HepG2 (cell line): ENCODE measurements around the gene ZNF284. TPM values are rescaled to one million over a fixed set of nuclear protein-coding genes. Genes with fewer than 3 reads are reported as not detected.

ENCODE experiments used
- E2F1 ChIP-seq: sonication (generic); formaldehyde crosslinking; IDR thresholded peaks from 2 replicates; pipeline ENCODE4 v1.5.0; 2020; ENCODE audit warnings: missing genetic modification reagents
- FOXA1 ChIP-seq, 2 experiments: fragments of 450-650 bp in 1 of 2; sonication (generic) in 1 of 2; formaldehyde crosslinking in 1 of 2; IDR thresholded peaks; 2 replicates each; pipeline versions ENCODE4 v1.4.0 to v1.6.1; 2016 to 2020; ENCODE audit warnings: missing genetic modification reagents in 1 of 2
- HOXA3 ChIP-seq: sonication (generic); formaldehyde crosslinking; IDR thresholded peaks from 2 replicates; pipeline ENCODE4 v1.5.0; 2020; ENCODE audit warnings: missing genetic modification reagents
- MLLT10 ChIP-seq: sonication (generic); formaldehyde crosslinking; IDR thresholded peaks from 2 replicates; pipeline ENCODE4 v1.4.0; 2020; ENCODE audit warnings: missing genetic modification reagents
- NONO ChIP-seq, 2 experiments: fragments of 450-650 bp in 1 of 2; sonication (generic) in 1 of 2; formaldehyde crosslinking in 1 of 2; IDR thresholded peaks in 1 of 2; conservative IDR thresholded peaks in 1 of 2; 2 replicates each; pipeline versions ENCODE4 v1.6.1 to v1.8.0; 2017 to 2022; ENCODE audit warnings: mild to moderate bottlenecking in 1 of 2, missing genetic modification reagents in 1 of 2, moderate library complexity in 1 of 2
- RAD21 ChIP-seq: fragments of 450-650 bp; formaldehyde crosslinking; IDR thresholded peaks from 2 replicates; pipeline ENCODE4 v1.5.0; 2020; ENCODE audit warnings: mild to moderate bottlenecking
- SMAD9 ChIP-seq: sonication (generic); formaldehyde crosslinking; IDR thresholded peaks from 2 replicates; pipeline ENCODE4 v1.5.1; 2020; ENCODE audit warnings: mild to moderate bottlenecking, missing genetic modification reagents
- SMARCE1 ChIP-seq: fragments of 450-650 bp; IDR thresholded peaks from 2 replicates; pipeline ENCODE4 v1.6.1; 2017; ENCODE audit warnings: borderline replicate concordance
- SMC3 ChIP-seq: IDR thresholded peaks from 2 replicates; pipeline ENCODE4 v1.6.1; 2011; ENCODE audit warnings: low read length, improper control_type of control experiment
- SP2 ChIP-seq: sonication (generic); formaldehyde crosslinking; IDR thresholded peaks from 2 replicates; pipeline ENCODE4 v1.5.1; 2020; ENCODE audit warnings: mild to moderate bottlenecking, missing genetic modification reagents
- SRSF9 ChIP-seq: fragments of 200-400 bp; formaldehyde crosslinking; IDR thresholded peaks from 2 replicates; pipeline ENCODE4 v1.6.1; 2018; ENCODE audit warnings: borderline replicate concordance, mild to moderate bottlenecking, low read depth, low read length; ENCODE audit not compliant: insufficient read depth, poor library complexity, severe bottlenecking
- ZMYM3 ChIP-seq: sonication (generic); formaldehyde crosslinking; IDR thresholded peaks from 2 replicates; pipeline ENCODE4 v1.5.1; 2020; ENCODE audit warnings: mild to moderate bottlenecking, missing genetic modification reagents
- ZNF446 ChIP-seq: sonication (generic); formaldehyde crosslinking; IDR thresholded peaks from 2 replicates; pipeline ENCODE4 v1.5.0; 2020; ENCODE audit warnings: mild to moderate bottlenecking, missing genetic modification reagents
- polyA plus RNA-seq, 8 experiments: library from polyadenylated mRNA; depleted of rRNA in 3 of 8; stranded (reverse) in 7 of 8; unstranded in 1 of 8; fragments of >200 nt; fragmentation: Illumina TruSeq in 4 of 8; extraction: Trizol in 4 of 8; gene quantifications; 2 replicates each; pipeline versions ENCODE4 v1.2.1 to v1.2.3, GENCODE V29; 2011 to 2016; ENCODE audit warnings: low read depth in 4 of 8, missing spikeins in 1 of 8, mixed read lengths in 1 of 8; ENCODE audit not compliant: insufficient read depth in 1 of 8
- total RNA-seq, 5 experiments: library from RNA; depleted of rRNA; stranded (reverse); fragments of >200 nt; fragmentation: Illumina TruSeq; extraction: Trizol; gene quantifications; 2 replicates each; pipeline ENCODE4 v1.2.3, GENCODE V29; 2016; ENCODE audit warnings: low read depth in 1 of 5
- TF ChIP-seq, protein P1 (sequence below): sonication (generic); formaldehyde crosslinking; IDR thresholded peaks from 2 replicates; pipeline ENCODE4 v1.4.0; 2020; ENCODE audit warnings: missing genetic modification reagents
- TF ChIP-seq, protein P2 (sequence below): sonication (generic); formaldehyde crosslinking; IDR thresholded peaks from 2 replicates; pipeline ENCODE4 v1.4.0; 2020; ENCODE audit warnings: missing genetic modification reagents
- TF ChIP-seq, protein P3 (sequence below): sonication (generic); formaldehyde crosslinking; IDR thresholded peaks from 2 replicates; pipeline ENCODE4 v1.4.0; 2020; ENCODE audit warnings: missing genetic modification reagents; ENCODE audit errors: not compliant biosample characterization
- TF ChIP-seq, protein P4 (sequence below): IDR thresholded peaks from 2 replicates; pipeline ENCODE4 v1.6.1; 2016; ENCODE audit warnings: low read depth

Gene ZNF284
- total and polyA plus RNA-seq, 2 of the 13 experiments (the other 11 are each of a cell fraction or from before 2014, with no cell fraction given): 1.2 to 2.3 TPM

DNA sequence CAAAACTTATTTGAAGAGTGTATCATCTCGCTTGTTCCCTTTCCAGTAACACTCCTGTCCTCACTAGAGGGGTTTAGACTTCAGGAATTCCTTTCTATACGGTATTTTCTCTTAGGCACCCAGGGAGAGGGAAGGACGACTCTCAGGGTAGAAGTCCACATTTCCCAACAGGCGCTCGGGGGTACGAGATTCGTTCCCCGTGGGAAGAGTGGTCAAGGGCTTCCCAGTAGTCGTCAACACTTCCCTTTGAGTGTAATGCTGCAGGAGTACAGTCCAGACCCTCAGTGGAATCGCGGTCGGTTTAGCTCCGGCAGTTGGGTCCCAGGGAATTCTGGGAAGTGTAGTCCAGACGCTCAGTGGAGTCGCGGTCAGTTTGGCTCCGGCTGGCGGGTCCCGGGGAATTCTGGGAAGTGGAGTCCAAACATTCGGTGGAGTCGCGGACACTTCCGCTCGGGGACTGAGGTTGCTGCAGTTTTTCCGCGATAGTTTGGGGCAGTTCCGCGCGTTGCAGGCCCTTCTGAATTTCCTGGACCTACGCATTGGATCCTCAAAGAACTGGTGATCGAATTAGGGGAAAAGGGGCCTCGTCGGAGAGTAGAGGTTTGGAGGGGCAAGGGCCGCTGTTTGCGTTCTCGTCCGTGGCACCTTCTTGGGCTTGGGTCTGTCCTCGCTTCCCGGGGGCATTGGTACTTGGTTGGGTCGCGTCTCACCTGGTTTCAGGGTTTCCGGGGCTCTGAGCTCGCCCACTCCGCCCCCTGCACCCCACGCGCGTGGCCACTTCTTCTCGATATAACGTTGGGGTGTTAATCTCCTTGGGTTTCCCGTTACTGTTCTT, 22.2 kb downstream of the ZNF284 start, which contains the start of gene ZNF224 (continued):
- TF ChIP-seq, protein P1, sequence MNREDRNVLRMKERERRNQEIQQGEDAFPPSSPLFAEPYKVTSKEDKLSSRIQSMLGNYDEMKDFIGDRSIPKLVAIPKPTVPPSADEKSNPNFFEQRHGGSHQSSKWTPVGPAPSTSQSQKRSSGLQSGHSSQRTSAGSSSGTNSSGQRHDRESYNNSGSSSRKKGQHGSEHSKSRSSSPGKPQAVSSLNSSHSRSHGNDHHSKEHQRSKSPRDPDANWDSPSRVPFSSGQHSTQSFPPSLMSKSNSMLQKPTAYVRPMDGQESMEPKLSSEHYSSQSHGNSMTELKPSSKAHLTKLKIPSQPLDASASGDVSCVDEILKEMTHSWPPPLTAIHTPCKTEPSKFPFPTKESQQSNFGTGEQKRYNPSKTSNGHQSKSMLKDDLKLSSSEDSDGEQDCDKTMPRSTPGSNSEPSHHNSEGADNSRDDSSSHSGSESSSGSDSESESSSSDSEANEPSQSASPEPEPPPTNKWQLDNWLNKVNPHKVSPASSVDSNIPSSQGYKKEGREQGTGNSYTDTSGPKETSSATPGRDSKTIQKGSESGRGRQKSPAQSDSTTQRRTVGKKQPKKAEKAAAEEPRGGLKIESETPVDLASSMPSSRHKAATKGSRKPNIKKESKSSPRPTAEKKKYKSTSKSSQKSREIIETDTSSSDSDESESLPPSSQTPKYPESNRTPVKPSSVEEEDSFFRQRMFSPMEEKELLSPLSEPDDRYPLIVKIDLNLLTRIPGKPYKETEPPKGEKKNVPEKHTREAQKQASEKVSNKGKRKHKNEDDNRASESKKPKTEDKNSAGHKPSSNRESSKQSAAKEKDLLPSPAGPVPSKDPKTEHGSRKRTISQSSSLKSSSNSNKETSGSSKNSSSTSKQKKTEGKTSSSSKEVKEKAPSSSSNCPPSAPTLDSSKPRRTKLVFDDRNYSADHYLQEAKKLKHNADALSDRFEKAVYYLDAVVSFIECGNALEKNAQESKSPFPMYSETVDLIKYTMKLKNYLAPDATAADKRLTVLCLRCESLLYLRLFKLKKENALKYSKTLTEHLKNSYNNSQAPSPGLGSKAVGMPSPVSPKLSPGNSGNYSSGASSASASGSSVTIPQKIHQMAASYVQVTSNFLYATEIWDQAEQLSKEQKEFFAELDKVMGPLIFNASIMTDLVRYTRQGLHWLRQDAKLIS (CRISPR knock-in tag): no peak
- TF ChIP-seq, protein P2, sequence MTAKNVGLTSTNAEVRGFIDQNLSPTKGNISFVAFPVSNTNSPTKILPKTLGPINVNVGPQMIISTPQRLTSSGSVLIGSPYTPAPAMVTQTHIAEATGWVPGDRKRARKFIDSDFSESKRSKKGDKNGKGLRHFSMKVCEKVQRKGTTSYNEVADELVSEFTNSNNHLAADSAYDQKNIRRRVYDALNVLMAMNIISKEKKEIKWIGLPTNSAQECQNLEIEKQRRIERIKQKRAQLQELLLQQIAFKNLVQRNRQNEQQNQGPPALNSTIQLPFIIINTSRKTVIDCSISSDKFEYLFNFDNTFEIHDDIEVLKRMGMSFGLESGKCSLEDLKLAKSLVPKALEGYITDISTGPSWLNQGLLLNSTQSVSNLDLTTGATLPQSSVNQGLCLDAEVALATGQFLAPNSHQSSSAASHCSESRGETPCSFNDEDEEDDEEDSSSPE (CRISPR knock-in tag): peak; percentile 66; the same call in 1 of the 2 replicates
- TF ChIP-seq ZMYM3 (CRISPR knock-in tag) (no peak), RAD21 (CRISPR knock-in tag) (no peak), SMAD9 (CRISPR knock-in tag) (no peak), E2F1 (CRISPR knock-in tag) (peak; percentile 91), SMARCE1 (no peak), NONO (IDR thresholded peaks at IDR 0.05) (no peak), NONO (CRISPR knock-in tag; conservative IDR thresholded peaks at IDR 0.05) (0 out of 2 replicates have a peak, but pooled peaks have one; percentile 41), ZNF446 (CRISPR knock-in tag) (no peak), SP2 (CRISPR knock-in tag) (no peak), MLLT10 (CRISPR knock-in tag) (no peak), HOXA3 (CRISPR knock-in tag) (peak; percentile 81; the same call in 1 of the 2 replicates), SMC3 (no peak), SRSF9 (no peak), FOXA1 (IDR thresholded peaks at IDR 0.05) (no peak), FOXA1 (CRISPR knock-in tag; IDR thresholded peaks at IDR 0.05) (no peak)
- TF ChIP-seq, protein P3, sequence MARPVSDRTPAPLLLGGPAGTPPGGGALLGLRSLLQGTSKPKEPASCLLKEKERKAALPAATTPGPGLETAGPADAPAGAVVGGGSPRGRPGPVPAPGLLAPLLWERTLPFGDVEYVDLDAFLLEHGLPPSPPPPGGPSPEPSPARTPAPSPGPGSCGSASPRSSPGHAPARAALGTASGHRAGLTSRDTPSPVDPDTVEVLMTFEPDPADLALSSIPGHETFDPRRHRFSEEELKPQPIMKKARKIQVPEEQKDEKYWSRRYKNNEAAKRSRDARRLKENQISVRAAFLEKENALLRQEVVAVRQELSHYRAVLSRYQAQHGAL: no peak
- TF ChIP-seq, protein P4, sequence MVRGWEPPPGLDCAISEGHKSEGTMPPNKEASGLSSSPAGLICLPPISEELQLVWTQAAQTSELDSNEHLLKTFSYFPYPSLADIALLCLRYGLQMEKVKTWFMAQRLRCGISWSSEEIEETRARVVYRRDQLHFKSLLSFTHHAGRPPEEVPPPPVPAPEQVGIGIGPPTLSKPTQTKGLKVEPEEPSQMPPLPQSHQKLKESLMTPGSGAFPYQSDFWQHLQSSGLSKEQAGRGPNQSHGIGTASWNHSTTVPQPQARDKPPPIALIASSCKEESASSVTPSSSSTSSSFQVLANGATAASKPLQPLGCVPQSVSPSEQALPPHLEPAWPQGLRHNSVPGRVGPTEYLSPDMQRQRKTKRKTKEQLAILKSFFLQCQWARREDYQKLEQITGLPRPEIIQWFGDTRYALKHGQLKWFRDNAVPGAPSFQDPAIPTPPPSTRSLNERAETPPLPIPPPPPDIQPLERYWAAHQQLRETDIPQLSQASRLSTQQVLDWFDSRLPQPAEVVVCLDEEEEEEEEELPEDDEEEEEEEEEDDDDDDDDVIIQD (CRISPR knock-in tag): no peak
